IPS DF 4.7 (cell line): ENCODE data around the gene ATRIP.
"Not testable (repeated sequence)": the region's sequence is repeated elsewhere in the genome, so short reads cannot be mapped to it uniquely, and the experiment has no call there.

ENCODE experiments used
- DNase-seq: peaks from one replicate; pipeline ENCODE4 v3.0.0-alpha.2; 2013; ENCODE audit warnings: low spot score; ENCODE audit errors: extremely low read depth

Gene ATRIP

GRCh38 chr3:48467473-48468267 is 21.1 kb downstream of the ATRIP start:
- no peak for DNase-seq

- DNase-seq: no peak
Measured at GRCh38 chr3:48468329-48468731, 21.8 kb downstream of the ATRIP start.

- DNase-seq: no peak
Measured at GRCh38 chr3:48469046-48469915, 22.7 kb downstream of the ATRIP start.

GRCh38 chr3:48470286-48470685 is 23.7 kb downstream of the ATRIP start:
- no peak for DNase-seq

GRCh38 chr3:48472673-48472922 is 26.1 kb downstream of the ATRIP start:
- DNase-seq: no peak

GRCh38 chr3:48472923-48473616 is 26.5 kb downstream of the ATRIP start:
- peak; percentile 80 for DNase-seq

GRCh38 chr3:48473617-48473952 is 27.0 kb downstream of the ATRIP start:
- no peak for DNase-seq

- not testable (repeated sequence) for DNase-seq
Measured at GRCh38 chr3:48474031-48474430, 27.5 kb downstream of the ATRIP start.

GRCh38 chr3:48474619-48475018 is 28.1 kb downstream of the ATRIP start:
- DNase-seq: peak; percentile 98

- DNase-seq: no peak
Measured at GRCh38 chr3:48475188-48475587, 28.7 kb downstream of the ATRIP start.

GRCh38 chr3:48476426-48477053 is 30.0 kb downstream of the ATRIP start:
- no peak for DNase-seq

GRCh38 chr3:48477959-48478520 is 31.5 kb downstream of the ATRIP start:
- no peak for DNase-seq

- no peak for DNase-seq
Measured at GRCh38 chr3:48478626-48479555, 32.4 kb downstream of the ATRIP start.

GRCh38 chr3:48480891-48481290 is 34.4 kb downstream of the ATRIP start:
- not testable (repeated sequence) for DNase-seq

- not testable (repeated sequence) for DNase-seq
Measured at GRCh38 chr3:48482822-48483221, 36.3 kb downstream of the ATRIP start.

GRCh38 chr3:48486952-48487351 is 40.4 kb downstream of the ATRIP start:
- no peak for DNase-seq

GRCh38 chr3:48492461-48493202 is 46.1 kb downstream of the ATRIP start:
- DNase-seq: no peak

GRCh38 chr3:48493203-48493501 is 46.6 kb downstream of the ATRIP start:
- no peak for DNase-seq

- DNase-seq: no peak
Measured at GRCh38 chr3:48500656-48501055, 54.1 kb downstream of the ATRIP start.

- no peak for DNase-seq
Measured at GRCh38 chr3:48501196-48501595, 54.7 kb downstream of the ATRIP start.
